ENCODE results near the gene HGS.

Gene HGS

DNA sequence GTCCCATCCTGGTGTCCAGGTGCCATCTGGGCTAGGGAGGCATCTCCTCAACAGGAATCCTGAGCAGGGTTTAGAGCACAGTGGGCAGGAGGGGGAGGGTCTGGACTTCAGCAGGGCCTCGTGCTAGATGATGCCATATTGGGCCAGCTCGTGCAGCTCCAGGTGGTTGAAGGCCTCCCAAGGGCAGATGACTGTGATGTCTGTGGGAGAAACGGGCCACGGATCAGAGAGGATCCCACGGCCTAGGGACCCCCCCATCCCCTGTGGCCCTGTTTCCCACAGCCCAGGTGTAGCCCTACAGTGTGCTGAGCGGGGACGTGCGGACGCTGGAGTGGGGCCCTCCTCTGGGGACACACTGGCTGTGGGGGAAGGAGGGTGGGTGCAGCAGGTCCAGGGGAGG, 32.9 kb upstream of the HGS start:
- no peak overlapping the region for H3K27ac Mint-ChIP-seq
- no peak for ATAC-seq
- H3K4me1 Mint-ChIP-seq, result peaks cover 25% of the 10 kb centered on the region
- H3K4me3 Mint-ChIP-seq, result no peak overlapping the region
- H3K9me3 Mint-ChIP-seq, result no peaks in the 10 kb centered on the region
- no peak for DNase-seq
- peaks cover 50% of the 10 kb centered on the region for H3K27me3 Mint-ChIP-seq

DNA sequence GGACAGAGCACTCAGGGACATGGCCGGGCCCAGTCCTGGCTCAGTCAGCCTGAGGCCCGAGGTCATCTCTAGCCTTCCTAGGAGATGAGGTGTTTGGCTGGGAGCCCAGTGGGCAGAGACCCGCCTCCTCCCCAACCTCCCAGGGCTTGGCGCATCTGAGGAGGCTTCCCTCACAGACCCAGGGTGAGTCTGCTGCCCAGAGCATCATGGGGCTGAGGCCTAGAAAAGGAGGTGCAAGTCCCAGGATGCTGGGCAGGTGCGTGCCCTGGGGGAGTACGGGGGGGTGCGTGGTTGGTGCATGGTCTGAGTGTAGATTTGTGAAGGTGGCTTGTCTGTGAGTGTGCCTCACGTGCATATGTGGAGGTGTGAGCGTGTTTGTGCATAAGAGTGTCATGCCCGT, 32.1 kb upstream of the HGS start:
- peak overlapping the region; percentile 58 to 60 for H3K4me3 Mint-ChIP-seq
- peaks cover 50% of the 10 kb centered on the region for H3K27me3 Mint-ChIP-seq
- peaks cover 32% of the 10 kb centered on the region for H3K4me1 Mint-ChIP-seq
- no peak for ATAC-seq
- no peak for DNase-seq
- H3K9me3 Mint-ChIP-seq, result no peaks in the 10 kb centered on the region
- H3K27ac Mint-ChIP-seq, result no peak overlapping the region

DNA sequence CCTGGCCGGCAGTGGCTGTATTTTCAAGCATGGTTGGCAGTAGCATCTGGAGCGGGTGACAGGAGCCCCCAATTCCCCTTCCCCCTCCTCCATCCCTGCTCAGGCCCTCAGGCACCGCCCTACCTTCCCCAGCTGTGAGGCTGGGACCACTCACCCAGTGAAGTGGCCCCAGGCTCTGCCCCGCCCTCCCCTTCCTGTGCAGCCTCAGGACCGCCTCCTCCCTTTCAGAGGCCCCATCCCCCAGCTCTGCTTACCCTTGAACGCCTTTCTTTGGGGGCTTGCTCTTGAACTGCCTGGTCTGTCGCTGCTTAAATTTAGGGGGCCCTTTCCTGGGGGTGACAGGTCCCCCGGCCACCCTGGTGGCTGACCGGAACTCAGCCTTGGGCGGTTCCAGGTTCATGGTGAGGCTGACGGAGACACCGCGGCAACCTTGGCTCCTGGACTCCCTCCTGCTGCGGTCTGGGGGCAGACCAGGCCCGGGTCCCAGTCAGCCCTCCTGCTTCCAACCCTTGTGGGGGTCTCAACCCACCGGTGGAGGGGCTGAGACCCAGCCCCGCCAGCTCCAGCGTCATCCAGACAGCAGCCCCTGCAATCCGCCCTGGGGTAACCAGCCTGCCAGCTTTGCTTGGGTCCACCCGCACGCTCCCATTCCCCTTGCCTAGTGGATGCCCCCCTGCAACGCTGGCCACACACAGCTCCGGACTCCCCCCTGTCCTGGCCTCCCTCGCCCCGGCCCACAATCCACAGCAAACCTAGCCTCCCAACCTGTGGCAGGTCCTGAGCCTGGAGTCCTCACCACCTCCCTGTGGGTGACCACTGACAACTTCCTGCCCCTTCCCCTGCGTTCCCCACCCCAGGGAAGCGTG, 30.7 kb upstream of the HGS start:
- peaks cover 35% of the 10 kb centered on the region for H3K27me3 Mint-ChIP-seq
- peak overlapping the region; percentile 96 to 97 for H3K27ac Mint-ChIP-seq
- ATAC-seq (peak; percentile 74), DNase-seq (peak in 1 of 2 donors; percentile 32)
- no peaks in the 10 kb centered on the region for H3K9me3 Mint-ChIP-seq
- peaks cover 40% of the 10 kb centered on the region for H3K4me1 Mint-ChIP-seq
- peak overlapping the region; percentile 94 to 96 for H3K4me3 Mint-ChIP-seq

DNA sequence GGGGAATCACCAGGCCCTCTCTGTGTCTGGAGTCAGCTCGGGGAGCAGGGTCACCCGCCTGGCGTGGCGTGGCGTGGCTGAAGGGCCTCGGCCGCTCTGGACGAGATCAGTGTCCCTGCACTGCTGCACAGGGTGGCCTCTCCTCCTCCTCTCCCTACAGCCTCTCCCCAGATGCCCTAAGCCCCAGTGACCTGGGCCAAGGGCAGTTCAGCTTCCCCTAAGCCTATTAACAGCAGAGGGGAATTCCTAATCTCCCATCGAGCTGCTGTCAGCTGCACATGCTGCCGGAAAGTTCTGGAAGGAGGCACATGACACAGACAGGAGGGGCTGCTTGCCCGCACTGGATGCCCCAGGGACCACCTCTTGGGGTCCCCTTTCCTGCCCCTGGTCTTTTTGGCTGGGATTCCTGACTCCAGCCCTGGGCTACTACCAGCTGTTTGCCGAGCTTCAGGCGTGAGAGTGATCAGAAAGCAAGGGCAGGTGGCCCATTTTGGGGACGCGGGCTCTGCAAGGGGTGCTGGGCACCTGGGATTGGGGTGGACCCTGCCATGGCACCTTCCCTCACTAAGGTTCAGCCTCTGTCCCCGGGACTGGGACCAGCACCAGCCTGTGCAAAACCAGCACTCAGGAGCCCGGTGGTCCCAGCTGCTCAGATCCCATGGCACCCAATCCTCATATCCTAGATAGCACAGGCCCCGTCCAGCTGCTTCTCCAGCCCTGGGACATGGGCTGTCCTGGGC, 28.3 kb upstream of the HGS start:
- Mint-ChIP-seq H3K9me3 (no peaks in the 10 kb centered on the region), H3K4me3 (no peak overlapping the region), H3K27me3 (peaks cover 17% of the 10 kb centered on the region), H3K27ac (no peak overlapping the region), H3K4me1 (peaks cover 40% of the 10 kb centered on the region)
- DNase-seq (no peak), ATAC-seq (no peak)

DNA sequence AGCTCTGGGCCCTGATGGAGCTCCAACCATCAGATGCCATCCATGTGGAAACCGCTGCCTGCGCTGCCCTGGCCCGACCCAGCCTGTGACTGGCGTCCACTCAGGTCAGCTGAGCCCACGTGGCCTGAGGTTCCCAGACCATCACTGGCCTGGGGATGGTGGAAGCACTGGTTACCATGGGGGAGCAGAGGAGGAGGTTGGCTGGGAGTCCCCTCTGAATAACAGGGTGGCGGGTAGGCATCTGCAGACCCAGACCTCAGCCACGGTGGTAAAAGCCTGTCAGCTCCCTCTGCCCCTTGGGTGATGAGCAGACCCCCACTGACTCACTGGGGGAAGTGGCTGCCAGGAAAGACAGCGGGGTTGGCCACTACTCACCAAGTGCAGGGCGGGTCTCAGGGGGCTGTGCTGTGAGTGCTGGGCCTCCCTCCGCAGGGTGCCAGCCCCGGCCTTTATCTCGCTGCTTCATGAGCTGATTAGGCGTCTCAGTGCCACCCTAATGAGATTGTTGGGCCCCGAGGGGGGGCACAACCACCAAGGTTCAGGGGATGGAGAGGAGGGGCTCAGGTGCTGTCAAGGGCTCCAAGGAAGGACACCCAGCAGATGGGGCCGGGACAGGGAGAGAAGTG, 27.6 kb upstream of the HGS start, which contains the start of gene PDE6G:
PDE6G (minus strand) TSS at position 425 of the 626 bp plus-strand sequence. CDS start 3,237 bp downstream, outside the sequence.
- Mint-ChIP-seq H3K9me3 (no peaks in the 10 kb centered on the region), H3K27me3 (peaks cover 10% of the 10 kb centered on the region), H3K4me3 (no peak within 1 kb of the TSS), H3K27ac (peak within 1 kb of the TSS in 1 of 2 donors; percentile 74), H3K4me1 (peaks cover 40% of the 10 kb centered on the region)
- no peak for ATAC-seq
- no peak for DNase-seq

DNA sequence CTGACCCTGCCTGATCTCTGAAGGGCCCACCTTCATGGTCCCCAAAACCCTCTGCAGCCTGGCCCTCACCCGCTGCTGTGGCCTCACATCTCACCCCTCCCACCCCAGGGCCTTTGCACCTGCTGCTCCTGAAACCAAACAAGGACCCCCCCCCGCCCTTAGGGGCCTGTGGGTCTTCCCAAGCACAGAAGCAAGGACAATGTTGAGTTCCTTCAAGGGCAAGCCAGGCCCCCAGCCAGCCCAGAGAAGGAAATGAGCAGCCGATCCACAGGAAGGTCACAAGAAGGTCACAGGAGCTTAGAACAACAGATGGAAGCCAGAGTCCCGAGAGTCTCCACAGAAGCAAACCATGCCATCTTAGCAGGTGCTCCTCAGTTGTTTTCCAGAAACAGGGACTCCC, 27.0 kb upstream of the HGS start:
- DNase-seq, result no peak
- peak overlapping the region in 1 of 2 donors; percentile 74 for H3K27ac Mint-ChIP-seq
- H3K4me3 Mint-ChIP-seq, result no peak overlapping the region
- H3K27me3 Mint-ChIP-seq, result peaks cover 4% of the 10 kb centered on the region
- H3K9me3 Mint-ChIP-seq, result no peaks in the 10 kb centered on the region
- no peak for ATAC-seq
- peaks cover 37% of the 10 kb centered on the region for H3K4me1 Mint-ChIP-seq

DNA sequence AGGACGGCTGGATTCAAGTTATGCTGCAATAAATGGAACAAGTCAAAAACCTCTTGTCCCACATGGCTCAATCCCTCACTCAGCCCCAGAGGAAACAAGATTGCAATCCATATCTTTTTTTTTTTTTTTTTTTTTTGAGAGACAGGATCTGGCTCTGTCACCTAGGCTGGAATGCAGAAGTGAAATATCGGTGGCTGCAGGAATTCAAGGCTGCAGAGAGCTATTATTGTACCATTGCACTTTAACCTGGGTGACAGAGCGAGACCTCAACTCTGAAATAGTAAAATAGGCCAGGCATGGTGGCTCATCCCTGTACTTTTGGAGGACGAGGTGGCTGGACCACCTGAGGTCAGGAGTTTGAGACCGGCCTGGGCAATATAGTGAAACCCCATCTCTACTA, 24.8 kb upstream of the HGS start:
- Mint-ChIP-seq H3K4me3 (no peak overlapping the region), H3K4me1 (peaks cover 35% of the 10 kb centered on the region), H3K27me3 (no peaks in the 10 kb centered on the region), H3K27ac (peak overlapping the region in 1 of 2 donors; percentile 33), H3K9me3 (no peaks in the 10 kb centered on the region)
- no peak for ATAC-seq
- DNase-seq, result no peak

DNA sequence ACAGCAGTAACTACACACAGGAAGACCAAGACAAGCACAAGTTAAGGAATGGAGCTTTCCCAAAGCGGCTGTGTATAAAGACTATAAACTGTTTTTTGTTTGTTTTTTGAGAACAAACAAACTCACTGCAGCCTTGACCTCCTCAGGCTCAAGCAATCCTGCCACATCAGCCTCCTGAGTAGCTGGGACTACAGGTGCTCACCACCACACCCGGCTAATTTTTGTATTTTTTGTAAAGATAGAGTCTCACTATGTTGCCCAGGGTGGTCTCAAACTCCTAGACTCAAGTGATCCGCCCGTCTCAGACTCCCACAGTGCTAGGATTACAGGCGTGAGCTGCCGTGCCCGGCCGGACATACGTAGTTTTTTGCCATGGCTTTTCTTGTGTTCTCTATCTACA, 23.4 kb upstream of the HGS start:
- Mint-ChIP-seq H3K4me3 (no peak overlapping the region), H3K27me3 (no peaks in the 10 kb centered on the region), H3K27ac (no peak overlapping the region), H3K4me1 (peaks cover 45% of the 10 kb centered on the region), H3K9me3 (no peaks in the 10 kb centered on the region)
- ATAC-seq (no peak), DNase-seq (no peak)

DNA sequence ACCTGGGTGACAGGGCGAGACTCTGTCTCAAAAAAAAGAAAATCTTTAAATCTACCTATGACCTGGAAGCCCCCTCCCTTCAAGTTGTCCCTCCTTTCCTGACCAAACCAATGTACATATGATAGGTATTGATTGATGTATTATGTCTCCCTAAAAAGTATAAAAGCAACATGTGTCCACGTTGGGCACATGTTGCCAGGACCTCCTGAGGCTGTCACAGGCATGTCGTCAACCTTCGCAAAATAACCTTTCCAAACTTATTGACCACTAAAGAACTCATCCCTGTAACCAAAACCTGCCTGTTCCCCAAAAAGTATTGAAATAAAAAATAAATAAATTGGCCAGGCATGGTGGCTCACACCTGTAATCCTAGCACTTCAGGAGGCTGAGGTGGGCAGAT, 21.8 kb upstream of the HGS start:
- Mint-ChIP-seq H3K4me1 (peaks cover 46% of the 10 kb centered on the region), H3K27ac (no peak overlapping the region), H3K9me3 (no peaks in the 10 kb centered on the region), H3K27me3 (no peaks in the 10 kb centered on the region), H3K4me3 (no peak overlapping the region)
- DNase-seq (no peak), ATAC-seq (no peak)

DNA sequence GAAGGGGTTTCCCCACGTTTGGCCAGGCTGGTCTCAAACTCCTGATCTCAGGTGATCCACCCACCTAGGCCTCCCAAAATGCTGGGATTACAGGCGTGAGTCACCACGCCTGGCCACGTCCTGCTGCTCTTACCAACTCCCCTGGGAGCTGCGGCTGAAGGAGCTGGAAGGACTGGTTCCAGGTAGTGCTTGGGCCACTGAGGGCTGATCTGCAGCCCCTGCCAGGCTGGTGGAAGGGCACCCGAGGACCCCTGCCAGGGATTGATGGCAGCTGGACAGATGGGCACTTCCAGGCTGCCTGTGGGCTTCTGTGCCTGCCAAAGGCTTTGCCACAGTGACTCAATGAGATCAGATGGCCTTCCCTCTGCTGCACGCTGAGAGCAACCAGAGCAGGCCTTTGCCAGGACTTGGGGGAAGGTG, 19.8 kb upstream of the HGS start:
- no peak for DNase-seq
- Mint-ChIP-seq H3K9me3 (no peaks in the 10 kb centered on the region), H3K4me1 (peaks cover 62% of the 10 kb centered on the region), H3K4me3 (peak overlapping the region; percentile 50 to 55), H3K27ac (peak overlapping the region in 1 of 2 donors; percentile 86), H3K27me3 (no peaks in the 10 kb centered on the region)
- no peak for ATAC-seq

DNA sequence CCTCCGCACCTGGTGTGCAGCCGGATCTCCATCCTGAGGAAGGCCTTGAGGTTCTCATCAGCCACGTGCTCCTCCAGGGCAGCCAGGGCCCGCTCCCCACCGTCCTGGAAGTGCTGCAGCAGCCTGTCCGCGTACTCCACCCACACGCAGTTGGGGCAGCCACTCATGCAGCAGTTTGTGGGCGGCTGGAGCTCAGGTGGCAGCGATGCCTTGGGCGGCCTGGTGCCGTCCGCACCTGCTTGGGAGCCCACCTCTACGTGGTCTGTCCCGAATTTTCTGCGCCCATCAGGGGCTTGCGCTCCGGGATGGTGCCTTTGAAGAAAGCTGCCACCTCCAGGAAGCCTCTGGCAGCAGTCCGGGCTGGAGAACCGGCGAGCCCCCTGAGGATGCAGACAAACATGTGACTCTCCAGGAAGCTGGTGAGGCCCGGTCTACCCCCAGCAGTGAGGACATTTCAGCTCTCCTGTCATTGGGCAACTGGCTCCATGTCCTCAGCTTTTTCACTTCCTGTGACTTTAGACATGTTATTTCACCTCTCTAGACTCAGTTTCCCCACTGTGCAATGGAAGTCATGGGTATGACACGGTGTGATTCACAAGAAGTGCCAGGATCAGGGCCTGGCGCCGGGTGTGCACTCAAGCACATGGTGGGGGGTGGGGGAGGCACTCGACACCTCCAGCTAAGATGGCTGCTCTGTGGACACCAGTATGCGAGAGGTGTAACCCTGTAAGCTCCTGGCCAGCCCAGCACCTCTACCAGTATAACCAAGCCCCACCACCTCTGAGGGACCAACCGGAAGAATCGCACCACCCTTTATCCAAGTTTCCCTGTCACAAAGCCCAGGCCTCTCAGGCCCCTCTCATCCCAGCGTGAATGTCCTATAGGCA, 18.4 kb upstream of the HGS start:
- H3K27ac Mint-ChIP-seq, result peak overlapping the region; percentile 85 to 94
- H3K27me3 Mint-ChIP-seq, result no peaks in the 10 kb centered on the region
- peaks cover 73% of the 10 kb centered on the region for H3K4me1 Mint-ChIP-seq
- DNase-seq, result peak; percentile 35 to 61
- ATAC-seq, result peak; percentile 58
- H3K4me3 Mint-ChIP-seq, result peak overlapping the region; percentile 92 to 97
- H3K9me3 Mint-ChIP-seq, result no peaks in the 10 kb centered on the region

DNA sequence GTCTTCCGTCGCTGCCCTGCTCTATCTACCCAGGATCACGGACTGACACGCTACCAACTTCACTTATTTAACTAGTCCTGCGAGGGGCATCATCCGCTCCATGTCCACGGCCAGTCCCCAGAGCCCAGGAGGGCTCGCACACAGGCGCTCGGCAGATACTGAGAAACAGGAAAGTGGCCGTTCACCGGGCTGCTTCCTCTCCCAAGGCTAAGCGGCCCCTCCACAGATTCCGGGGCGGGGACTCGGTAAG, 17.8 kb upstream of the HGS start:
- Mint-ChIP-seq H3K9me3 (no peaks in the 10 kb centered on the region), H3K4me3 (peak overlapping the region; percentile 92 to 97), H3K27ac (peak overlapping the region; percentile 85 to 94), H3K27me3 (no peaks in the 10 kb centered on the region), H3K4me1 (peaks cover 73% of the 10 kb centered on the region)
- DNase-seq (no peak), ATAC-seq (no peak)

DNA sequence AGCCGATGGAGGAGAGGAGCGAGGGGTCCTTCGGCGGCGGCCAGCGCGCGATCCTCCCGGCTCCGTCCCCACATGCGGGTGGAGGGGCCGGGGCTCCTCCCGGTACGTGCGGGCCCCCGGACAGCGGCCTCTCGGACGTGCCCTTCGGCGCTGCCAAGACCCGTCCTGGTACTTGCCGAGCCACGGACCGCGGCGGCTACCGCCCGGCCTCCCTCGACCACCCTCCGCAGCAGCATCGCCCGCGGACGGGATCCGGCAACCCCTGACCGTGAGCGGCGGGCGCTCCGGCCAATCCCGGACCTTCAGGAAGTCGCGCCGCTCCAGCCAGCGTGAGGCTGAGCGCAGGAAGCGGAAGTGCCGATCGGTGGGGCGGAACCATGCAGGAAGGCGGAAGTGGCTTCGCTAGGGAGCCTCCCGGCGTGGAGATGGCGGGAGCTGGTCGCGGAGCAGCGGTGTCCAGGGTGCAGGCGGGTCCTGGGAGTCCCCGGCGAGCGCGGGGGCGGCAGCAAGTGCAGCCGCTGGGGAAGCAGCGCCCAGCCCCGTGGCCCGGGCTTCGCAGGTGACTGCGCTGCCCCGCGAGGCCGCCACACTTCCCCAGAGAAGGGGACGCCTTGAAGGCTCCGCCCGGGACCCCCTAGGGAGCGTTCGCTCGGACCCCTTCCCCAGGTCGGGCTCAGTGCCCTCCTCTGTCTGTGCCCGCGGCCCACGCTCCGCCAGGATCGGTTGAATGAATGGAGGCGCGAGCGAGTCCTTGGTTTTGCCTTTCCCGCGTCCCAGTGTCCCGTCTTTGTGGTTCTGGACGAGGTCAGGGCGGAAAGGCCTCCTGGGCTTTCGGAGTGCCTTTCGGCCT, 17.2 kb upstream of the HGS start, which contains the start of the genes CCDC137 and OXLD1:
CCDC137 (plus strand) TSS at position 396 of the 850 bp plus-strand sequence; CDS start at position 426, 30 bp downstream.
OXLD1 (minus strand) TSS at position 264 of the 850 bp plus-strand sequence; CDS start at position 236, 28 bp downstream.
- peak within 1 kb of the TSS; percentile 94 to 98 for H3K27ac Mint-ChIP-seq
- ATAC-seq (peak; percentile 95), DNase-seq (peak; percentile 90 to 95)
- H3K4me1 Mint-ChIP-seq, result peaks cover 73% of the 10 kb centered on the region
- no peaks in the 10 kb centered on the region for H3K9me3 Mint-ChIP-seq
- peak within 1 kb of the TSS; percentile 92 to 97 for H3K4me3 Mint-ChIP-seq
- H3K27me3 Mint-ChIP-seq, result no peaks in the 10 kb centered on the region

DNA sequence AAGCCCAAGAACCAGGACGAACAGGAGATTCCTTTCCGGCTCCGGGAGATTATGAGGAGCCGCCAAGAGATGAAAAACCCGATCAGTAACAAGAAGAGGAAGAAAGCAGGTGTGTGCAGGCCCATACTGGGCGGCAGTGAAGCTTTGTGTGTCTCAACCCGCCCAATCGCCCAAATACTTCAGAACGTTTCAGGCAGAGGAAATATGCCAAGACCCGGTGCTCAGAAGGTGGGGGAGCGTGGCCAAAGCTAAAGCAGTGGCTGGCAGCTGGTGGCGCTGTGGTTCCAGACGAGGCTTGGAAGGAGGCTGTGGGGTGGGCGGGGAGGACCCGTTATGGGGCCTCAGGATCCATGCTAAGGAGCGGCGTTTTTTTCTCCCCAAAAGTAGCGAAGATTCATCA, 16.1 kb upstream of the HGS start:
- peaks cover 76% of the 10 kb centered on the region for H3K4me1 Mint-ChIP-seq
- no peaks in the 10 kb centered on the region for H3K27me3 Mint-ChIP-seq
- DNase-seq (no peak), ATAC-seq (no peak)
- H3K27ac Mint-ChIP-seq, result peak overlapping the region; percentile 15 to 87
- H3K4me3 Mint-ChIP-seq, result peak overlapping the region; percentile 92 to 97
- H3K9me3 Mint-ChIP-seq, result no peaks in the 10 kb centered on the region

Data from stimulated activated naive CD8-positive, alpha-beta T cell treated with anti-CD3 and anti-CD28 coated beads, Interleukin-15, amount 100 ng/mL, for 72 hours (primary cell).